Measurements from ENCODE around the gene CMTM7. TPM values are rescaled to one million over a fixed set of nuclear protein-coding genes. Genes with fewer than 3 reads are reported as not detected.

CMTM7 gene
- total and polyA plus RNA-seq, 2 experiments from 2014 or later: 32.2 to 93.6 TPM

- TF ChIP-seq REST (IDR thresholded peaks at IDR 0.05; ENCODE audit: unreplicated experiment): no peak
Measured at GRCh38 chr3:32452009-32452408, 60.4 kb downstream of the CMTM7 start (continued).

- H3K79me2 ChIP-seq (replicated peaks; ENCODE audit: insufficient read depth): no peaks in the 10 kb centered on the region
- TF ChIP-seq EZH2phosphoT487 (IDR thresholded peaks at IDR 0.05; ENCODE audit: unreplicated experiment) (no peak), NANOG (IDR thresholded peaks at IDR 0.05; ENCODE audit: borderline replicate concordance) (no peak), ZNF331 (CRISPR knock-in tag; IDR thresholded peaks at IDR 0.05; ENCODE audit: low read depth) (no peak), CREB1 (CRISPR knock-in tag; IDR thresholded peaks at IDR 0.05; ENCODE audit: low read depth) (no peak), CTCF (conservative IDR thresholded peaks at IDR 0.05; ENCODE audit: low read depth in 2 of 2) (no peak), JUNB (IDR thresholded peaks at IDR 0.05; ENCODE audit: unreplicated experiment) (no peak), REST (IDR thresholded peaks at IDR 0.05; ENCODE audit: unreplicated experiment) (no peak), STAT1 (IDR thresholded peaks at IDR 0.05; ENCODE audit: unreplicated experiment) (no peak), ZNF114 (CRISPR knock-in tag; IDR thresholded peaks at IDR 0.05) (no peak)
- TF ChIP-seq, protein P1, sequence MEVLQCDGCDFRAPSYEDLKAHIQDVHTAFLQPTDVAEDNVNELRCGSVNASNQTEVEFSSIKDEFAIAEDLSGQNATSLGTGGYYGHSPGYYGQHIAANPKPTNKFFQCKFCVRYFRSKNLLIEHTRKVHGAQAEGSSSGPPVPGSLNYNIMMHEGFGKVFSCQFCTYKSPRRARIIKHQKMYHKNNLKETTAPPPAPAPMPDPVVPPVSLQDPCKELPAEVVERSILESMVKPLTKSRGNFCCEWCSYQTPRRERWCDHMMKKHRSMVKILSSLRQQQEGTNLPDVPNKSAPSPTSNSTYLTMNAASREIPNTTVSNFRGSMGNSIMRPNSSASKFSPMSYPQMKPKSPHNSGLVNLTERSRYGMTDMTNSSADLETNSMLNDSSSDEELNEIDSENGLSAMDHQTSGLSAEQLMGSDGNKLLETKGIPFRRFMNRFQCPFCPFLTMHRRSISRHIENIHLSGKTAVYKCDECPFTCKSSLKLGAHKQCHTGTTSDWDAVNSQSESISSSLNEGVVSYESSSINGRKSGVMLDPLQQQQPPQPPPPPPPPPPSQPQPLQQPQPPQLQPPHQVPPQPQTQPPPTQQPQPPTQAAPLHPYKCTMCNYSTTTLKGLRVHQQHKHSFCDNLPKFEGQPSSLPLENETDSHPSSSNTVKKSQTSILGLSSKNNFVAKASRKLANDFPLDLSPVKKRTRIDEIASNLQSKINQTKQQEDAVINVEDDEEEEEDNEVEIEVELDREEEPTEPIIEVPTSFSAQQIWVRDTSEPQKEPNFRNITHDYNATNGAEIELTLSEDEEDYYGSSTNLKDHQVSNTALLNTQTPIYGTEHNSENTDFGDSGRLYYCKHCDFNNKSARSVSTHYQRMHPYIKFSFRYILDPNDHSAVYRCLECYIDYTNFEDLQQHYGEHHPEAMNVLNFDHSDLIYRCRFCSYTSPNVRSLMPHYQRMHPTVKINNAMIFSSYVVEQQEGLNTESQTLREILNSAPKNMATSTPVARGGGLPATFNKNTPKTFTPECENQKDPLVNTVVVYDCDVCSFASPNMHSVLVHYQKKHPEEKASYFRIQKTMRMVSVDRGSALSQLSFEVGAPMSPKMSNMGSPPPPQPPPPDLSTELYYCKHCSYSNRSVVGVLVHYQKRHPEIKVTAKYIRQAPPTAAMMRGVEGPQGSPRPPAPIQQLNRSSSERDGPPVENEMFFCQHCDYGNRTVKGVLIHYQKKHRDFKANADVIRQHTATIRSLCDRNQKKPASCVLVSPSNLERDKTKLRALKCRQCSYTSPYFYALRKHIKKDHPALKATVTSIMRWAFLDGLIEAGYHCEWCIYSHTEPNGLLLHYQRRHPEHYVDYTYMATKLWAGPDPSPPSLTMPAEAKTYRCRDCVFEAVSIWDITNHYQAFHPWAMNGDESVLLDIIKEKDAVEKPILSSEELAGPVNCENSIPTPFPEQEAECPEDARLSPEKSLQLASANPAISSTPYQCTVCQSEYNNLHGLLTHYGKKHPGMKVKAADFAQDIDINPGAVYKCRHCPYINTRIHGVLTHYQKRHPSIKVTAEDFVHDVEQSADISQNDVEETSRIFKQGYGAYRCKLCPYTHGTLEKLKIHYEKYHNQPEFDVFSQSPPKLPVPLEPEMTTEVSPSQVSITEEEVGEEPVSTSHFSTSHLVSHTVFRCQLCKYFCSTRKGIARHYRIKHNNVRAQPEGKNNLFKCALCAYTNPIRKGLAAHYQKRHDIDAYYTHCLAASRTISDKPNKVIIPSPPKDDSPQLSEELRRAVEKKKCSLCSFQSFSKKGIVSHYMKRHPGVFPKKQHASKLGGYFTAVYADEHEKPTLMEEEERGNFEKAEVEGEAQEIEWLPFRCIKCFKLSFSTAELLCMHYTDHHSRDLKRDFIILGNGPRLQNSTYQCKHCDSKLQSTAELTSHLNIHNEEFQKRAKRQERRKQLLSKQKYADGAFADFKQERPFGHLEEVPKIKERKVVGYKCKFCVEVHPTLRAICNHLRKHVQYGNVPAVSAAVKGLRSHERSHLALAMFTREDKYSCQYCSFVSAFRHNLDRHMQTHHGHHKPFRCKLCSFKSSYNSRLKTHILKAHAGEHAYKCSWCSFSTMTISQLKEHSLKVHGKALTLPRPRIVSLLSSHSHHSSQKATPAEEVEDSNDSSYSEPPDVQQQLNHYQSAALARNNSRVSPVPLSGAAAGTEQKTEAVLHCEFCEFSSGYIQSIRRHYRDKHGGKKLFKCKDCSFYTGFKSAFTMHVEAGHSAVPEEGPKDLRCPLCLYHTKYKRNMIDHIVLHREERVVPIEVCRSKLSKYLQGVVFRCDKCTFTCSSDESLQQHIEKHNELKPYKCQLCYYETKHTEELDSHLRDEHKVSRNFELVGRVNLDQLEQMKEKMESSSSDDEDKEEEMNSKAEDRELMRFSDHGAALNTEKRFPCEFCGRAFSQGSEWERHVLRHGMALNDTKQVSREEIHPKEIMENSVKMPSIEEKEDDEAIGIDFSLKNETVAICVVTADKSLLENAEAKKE (CRISPR knock-in tag; IDR thresholded peaks at IDR 0.05): no peak
Measured at GRCh38 chr3:32453346-32453745, 61.7 kb downstream of the CMTM7 start.

More at GRCh38 chr3:32453346-32453745, 61.7 kb downstream of the CMTM7 start:
- no peaks in the 10 kb centered on the region for H3K27me3 ChIP-seq (ENCODE audit: insufficient read depth)
- Mint-ChIP-seq H3K27me3 (ENCODE audit: insufficient read depth, low read depth, poor library complexity) (peaks cover 3% of the 10 kb centered on the region), H3K36me3 (ENCODE audit: low read depth) (peaks cover 3% of the 10 kb centered on the region; the same call in 1 of the 3 replicates), H3K27ac (no peak overlapping the region), H3K4me1 (peaks cover 33% of the 10 kb centered on the region), H3K4me3 (no peak overlapping the region), H3K9me3 (no peaks in the 10 kb centered on the region)
- no peak for DNase-seq (ENCODE audit: low spot score)
- H3K4me2 ChIP-seq: no peak overlapping the region
- no peaks in the 10 kb centered on the region for H4K20me1 ChIP-seq (replicated peaks; ENCODE audit: insufficient read depth)
- no peak overlapping the region for H3K27ac ChIP-seq (ENCODE audit: low read depth)
- H3F3A ChIP-seq (replicated peaks; ENCODE audit: low read depth): 0 out of 2 replicates have a peak, but pooled peaks cover 3% of the 10 kb centered on the region
- no peak overlapping the region for H2AFZ ChIP-seq
- H3K36me3 ChIP-seq (ENCODE audit: insufficient read depth): peaks cover 6% of the 10 kb centered on the region; the same call in 1 of the 2 replicates
- H3K4me1 ChIP-seq (ENCODE audit: insufficient read depth): peaks cover 3% of the 10 kb centered on the region; the same call in 1 of the 2 replicates
- no peaks in the 10 kb centered on the region for H3K9me2 ChIP-seq (ENCODE audit: insufficient read depth)
- ATAC-seq: no peak
- no peak overlapping the region for H3K4me3 ChIP-seq
